ENCODE measurements around the gene FAM168A.

DNA sequence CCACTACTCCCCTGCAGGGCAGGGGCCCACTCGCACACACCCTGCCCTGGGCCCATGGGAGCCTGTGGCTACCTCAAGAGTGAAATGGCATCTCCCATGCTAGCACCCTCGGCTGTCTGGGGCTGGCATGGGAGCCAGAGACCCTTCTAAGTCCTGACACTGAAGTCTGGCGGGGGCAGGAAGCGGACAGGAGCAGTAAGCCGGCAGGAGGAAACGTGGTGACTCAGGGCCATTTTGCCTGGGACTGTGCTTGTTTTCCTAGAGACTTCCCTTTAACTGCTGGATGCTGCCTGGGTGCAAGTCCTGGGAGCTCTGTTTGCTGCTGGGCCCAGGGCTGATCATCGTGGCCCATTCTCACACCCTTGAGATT is 204.9 kb downstream of the FAM168A start:
- TF ChIP-seq, protein P1, sequence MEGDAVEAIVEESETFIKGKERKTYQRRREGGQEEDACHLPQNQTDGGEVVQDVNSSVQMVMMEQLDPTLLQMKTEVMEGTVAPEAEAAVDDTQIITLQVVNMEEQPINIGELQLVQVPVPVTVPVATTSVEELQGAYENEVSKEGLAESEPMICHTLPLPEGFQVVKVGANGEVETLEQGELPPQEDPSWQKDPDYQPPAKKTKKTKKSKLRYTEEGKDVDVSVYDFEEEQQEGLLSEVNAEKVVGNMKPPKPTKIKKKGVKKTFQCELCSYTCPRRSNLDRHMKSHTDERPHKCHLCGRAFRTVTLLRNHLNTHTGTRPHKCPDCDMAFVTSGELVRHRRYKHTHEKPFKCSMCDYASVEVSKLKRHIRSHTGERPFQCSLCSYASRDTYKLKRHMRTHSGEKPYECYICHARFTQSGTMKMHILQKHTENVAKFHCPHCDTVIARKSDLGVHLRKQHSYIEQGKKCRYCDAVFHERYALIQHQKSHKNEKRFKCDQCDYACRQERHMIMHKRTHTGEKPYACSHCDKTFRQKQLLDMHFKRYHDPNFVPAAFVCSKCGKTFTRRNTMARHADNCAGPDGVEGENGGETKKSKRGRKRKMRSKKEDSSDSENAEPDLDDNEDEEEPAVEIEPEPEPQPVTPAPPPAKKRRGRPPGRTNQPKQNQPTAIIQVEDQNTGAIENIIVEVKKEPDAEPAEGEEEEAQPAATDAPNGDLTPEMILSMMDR (IDR thresholded peaks at IDR 0.05; ENCODE audit: insufficient read depth, low read length), result no peak
- TF ChIP-seq SPI1 (IDR thresholded peaks at IDR 0.05; ENCODE audit: borderline replicate concordance, low read depth) (no peak), POLR2AphosphoS5 (IDR thresholded peaks at IDR 0.05; ENCODE audit: low read depth) (no peak)
- TF ChIP-seq, protein P2, sequence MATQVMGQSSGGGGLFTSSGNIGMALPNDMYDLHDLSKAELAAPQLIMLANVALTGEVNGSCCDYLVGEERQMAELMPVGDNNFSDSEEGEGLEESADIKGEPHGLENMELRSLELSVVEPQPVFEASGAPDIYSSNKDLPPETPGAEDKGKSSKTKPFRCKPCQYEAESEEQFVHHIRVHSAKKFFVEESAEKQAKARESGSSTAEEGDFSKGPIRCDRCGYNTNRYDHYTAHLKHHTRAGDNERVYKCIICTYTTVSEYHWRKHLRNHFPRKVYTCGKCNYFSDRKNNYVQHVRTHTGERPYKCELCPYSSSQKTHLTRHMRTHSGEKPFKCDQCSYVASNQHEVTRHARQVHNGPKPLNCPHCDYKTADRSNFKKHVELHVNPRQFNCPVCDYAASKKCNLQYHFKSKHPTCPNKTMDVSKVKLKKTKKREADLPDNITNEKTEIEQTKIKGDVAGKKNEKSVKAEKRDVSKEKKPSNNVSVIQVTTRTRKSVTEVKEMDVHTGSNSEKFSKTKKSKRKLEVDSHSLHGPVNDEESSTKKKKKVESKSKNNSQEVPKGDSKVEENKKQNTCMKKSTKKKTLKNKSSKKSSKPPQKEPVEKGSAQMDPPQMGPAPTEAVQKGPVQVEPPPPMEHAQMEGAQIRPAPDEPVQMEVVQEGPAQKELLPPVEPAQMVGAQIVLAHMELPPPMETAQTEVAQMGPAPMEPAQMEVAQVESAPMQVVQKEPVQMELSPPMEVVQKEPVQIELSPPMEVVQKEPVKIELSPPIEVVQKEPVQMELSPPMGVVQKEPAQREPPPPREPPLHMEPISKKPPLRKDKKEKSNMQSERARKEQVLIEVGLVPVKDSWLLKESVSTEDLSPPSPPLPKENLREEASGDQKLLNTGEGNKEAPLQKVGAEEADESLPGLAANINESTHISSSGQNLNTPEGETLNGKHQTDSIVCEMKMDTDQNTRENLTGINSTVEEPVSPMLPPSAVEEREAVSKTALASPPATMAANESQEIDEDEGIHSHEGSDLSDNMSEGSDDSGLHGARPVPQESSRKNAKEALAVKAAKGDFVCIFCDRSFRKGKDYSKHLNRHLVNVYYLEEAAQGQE (IDR thresholded peaks at IDR 0.05; ENCODE audit: insufficient replicate concordance, low read depth), result no peak

Measured in HL-60 (cell line).